ENCODE results near the gene PMPCA.

Gene PMPCA

GRCh38 chr9:136373300-136374182 is 36.9 kb upstream of the PMPCA start, which contains the start of gene CARD9:
Gene CARD9, minus strand, starts transcription at chr9:136373669. Its CDS starts 1,591 bp downstream, at chr9:136372078.
- no peak for DNase-seq

GRCh38 chr9:136374183-136374575 is 36.3 kb upstream of the PMPCA start:
- DNase-seq, result no peak

- DNase-seq, result no peak
Observed at GRCh38 chr9:136375096-136375495, 35.4 kb upstream of the PMPCA start.

GRCh38 chr9:136376457-136376856 is 34.0 kb upstream of the PMPCA start:
- DNase-seq, result no peak

GRCh38 chr9:136377341-136378169 is 32.9 kb upstream of the PMPCA start:
- DNase-seq, result no peak

GRCh38 chr9:136378170-136379002 is 32.1 kb upstream of the PMPCA start:
- DNase-seq, result no peak

GRCh38 chr9:136379003-136379287 is 31.5 kb upstream of the PMPCA start:
- DNase-seq, result no peak

GRCh38 chr9:136379401-136379800 is 31.1 kb upstream of the PMPCA start:
- DNase-seq, result no peak

GRCh38 chr9:136379891-136380290 is 30.6 kb upstream of the PMPCA start:
- DNase-seq, result no peak

- DNase-seq, result no peak
Observed at GRCh38 chr9:136380381-136380780, 30.1 kb upstream of the PMPCA start.

GRCh38 chr9:136381311-136381710 is 29.1 kb upstream of the PMPCA start:
- DNase-seq, result no peak

- no peak for DNase-seq
Observed at GRCh38 chr9:136381966-136382513, 28.4 kb upstream of the PMPCA start.

GRCh38 chr9:136383436-136383835 is 27.0 kb upstream of the PMPCA start:
- DNase-seq, result no peak

- no peak for DNase-seq
Observed at GRCh38 chr9:136385015-136385414, 25.4 kb upstream of the PMPCA start.

GRCh38 chr9:136386018-136386417 is 24.4 kb upstream of the PMPCA start:
- DNase-seq, result no peak

GRCh38 chr9:136387217-136387616 is 23.2 kb upstream of the PMPCA start:
- no peak for DNase-seq

- DNase-seq, result no peak
Observed at GRCh38 chr9:136389396-136389795, 21.1 kb upstream of the PMPCA start.

GRCh38 chr9:136391737-136392537 is 18.5 kb upstream of the PMPCA start:
- no peak for DNase-seq

- peak; percentile 47 for DNase-seq
Observed at GRCh38 chr9:136392538-136393449, 17.7 kb upstream of the PMPCA start.

- DNase-seq, result no peak
Observed at GRCh38 chr9:136393531-136393930, 16.9 kb upstream of the PMPCA start.
